ENCODE data around the gene BTN3A1. TPM values are rescaled to one million over a fixed set of nuclear protein-coding genes. Genes with fewer than 3 reads are reported as not detected.
"Not testable (repeated sequence)": the region's sequence is repeated elsewhere in the genome, so short reads cannot be mapped to it uniquely, and the experiment has no call there.

BTN3A1 gene
- total RNA-seq, 1 donor from 2014 or later = 13.9 TPM

DNA sequence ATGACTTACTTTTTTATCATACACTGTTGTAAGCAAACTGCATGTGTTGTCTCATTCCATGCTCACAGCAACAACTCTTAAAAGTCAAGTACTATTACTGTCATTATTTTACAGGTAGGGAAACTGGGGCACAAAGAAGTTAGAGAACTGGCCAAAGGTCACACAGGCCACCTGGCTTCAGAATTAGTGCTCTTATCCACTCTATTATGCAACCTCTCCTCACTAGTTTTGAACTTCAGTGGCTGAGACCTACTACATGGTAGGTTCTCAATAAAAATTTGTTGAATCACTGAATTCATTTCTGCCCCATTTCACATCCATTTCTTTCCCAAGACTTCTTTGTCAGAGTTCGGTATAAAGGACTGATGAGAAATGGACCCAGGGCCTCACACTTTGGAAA lies 35.9 kb downstream of the BTN3A1 start:
- no peak for DNase-seq (ENCODE audit: extremely low read depth, low read depth, low spot score)

DNA sequence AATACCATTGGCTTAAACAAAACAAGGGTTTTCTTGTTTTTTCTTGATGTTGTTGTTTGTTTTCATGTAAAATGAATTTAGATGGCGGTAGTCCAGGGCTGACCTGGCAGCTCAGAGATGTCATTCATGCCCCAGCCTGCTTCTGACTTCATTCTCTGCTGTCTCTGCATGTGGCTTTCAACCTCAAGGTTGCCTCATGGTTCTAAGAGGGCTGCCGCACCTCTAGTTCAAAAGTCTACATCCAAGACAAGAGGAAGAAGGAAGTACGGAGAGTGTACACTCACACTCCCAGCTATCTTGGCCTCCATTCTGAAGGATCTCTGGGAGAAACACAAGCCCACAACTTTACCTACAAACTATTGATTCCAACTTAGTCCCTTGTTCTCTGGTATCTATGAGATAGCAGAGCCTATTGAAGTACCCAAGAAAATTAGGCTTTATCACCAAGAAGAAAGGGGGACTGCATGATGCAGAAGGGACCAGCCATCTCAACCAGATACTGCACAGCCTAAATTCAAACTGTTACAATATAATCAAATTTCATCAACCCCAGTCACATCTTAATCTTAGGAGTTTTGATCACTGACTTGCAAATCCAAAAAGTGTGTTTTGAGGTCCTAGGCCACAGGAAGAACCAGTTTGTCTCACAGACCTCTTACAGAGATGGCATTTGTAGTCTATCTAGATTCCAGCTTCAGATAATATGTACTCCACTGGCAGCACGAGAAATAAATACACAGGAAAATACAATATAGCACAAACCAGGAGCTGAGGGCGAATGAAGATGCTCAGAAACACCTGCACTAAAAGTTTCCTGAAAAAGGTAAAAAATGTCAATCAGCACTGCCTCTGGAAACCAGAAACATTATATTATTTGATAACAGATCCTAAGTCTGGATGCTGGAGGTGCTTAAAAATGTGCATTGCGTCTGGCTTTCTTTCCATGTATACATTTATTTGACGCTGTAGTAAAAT lies 37.4 kb downstream of the BTN3A1 start:
- DNase-seq (ENCODE audit: extremely low read depth, low read depth, low spot score) = no peak

DNA sequence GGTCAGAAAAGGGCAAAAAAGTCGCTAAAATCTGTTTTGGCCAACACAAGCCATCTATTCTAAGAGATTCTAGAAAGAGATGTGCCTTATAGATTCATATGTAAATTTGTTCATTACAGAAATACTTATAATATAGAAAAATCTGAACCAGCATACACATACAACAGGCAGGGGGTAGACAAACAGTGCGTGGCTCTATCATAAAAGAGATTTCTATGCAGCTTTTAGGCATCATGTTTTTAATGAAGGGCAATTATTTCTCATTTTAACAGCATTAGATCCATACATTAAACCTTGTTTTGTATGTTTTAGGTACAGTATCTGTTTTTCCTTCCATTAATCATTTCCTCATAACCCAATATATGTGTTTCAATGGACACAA lies 38.9 kb downstream of the BTN3A1 start:
- DNase-seq (ENCODE audit: extremely low read depth, low read depth, low spot score) = no peak

- DNase-seq (ENCODE audit: extremely low read depth, low read depth, low spot score) = no peak
Observed at GRCh38 chr6:26441977-26442376, 39.9 kb downstream of the BTN3A1 start.

DNA sequence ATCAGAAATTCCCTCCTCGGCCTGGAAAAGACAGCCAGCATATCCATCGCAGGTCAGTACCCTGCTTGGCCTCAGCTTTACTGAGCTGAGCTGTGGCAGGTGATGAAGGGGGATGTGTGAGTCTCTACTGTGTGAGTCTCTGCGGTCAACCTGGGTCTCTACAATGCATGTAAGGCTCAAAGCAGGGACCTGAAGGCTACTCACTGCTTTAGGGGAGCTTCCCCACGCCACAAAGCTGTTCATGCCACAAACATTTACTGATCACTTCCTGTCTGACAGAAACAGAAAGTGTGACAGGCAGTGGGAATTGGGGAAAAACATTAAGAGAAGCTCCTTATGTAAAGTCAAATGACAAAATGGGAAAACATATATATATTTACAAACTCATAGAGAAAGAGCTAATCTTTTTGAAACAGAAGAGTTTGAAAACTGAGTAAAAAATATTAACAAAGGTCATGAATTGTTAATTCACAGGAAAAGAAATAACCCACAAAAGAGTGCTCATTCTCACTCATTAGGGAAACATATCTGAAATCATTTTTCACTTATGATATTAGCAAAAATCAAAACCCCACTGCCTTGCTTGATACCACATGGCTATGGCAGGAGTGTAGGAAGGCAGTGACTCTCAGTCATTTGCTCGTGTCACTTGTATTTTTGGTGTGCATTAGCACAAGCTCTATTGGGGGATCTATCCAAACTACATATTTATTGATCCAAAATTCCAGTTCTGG lies 44.0 kb downstream of the BTN3A1 start:
- no peak for DNase-seq (ENCODE audit: extremely low read depth, low read depth, low spot score)

GRCh38 chr6:26447257-26447656 lies 45.2 kb downstream of the BTN3A1 start:
- DNase-seq (ENCODE audit: extremely low read depth, low read depth, low spot score) = no peak

DNA sequence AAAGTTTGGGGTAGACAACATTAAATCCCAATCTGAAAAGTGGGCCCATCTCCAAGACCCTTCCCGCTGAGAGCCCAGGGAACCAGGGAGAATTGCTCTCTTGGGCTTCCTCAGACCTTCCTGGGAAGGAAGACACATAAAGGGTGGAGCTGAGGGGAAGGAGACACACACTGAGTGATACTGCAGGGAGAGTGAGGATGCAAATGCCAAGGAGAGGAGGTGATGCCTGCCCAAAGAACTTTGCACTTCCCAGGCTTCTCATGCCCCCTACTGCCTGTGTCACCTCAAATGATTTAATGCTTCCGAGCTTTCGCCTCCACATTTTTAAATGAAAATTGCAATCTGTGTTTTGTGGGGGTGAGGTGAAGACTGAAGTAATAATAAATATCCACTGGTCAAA lies 48.2 kb downstream of the BTN3A1 start:
- DNase-seq (ENCODE audit: extremely low read depth, low read depth, low spot score) = no peak

DNA sequence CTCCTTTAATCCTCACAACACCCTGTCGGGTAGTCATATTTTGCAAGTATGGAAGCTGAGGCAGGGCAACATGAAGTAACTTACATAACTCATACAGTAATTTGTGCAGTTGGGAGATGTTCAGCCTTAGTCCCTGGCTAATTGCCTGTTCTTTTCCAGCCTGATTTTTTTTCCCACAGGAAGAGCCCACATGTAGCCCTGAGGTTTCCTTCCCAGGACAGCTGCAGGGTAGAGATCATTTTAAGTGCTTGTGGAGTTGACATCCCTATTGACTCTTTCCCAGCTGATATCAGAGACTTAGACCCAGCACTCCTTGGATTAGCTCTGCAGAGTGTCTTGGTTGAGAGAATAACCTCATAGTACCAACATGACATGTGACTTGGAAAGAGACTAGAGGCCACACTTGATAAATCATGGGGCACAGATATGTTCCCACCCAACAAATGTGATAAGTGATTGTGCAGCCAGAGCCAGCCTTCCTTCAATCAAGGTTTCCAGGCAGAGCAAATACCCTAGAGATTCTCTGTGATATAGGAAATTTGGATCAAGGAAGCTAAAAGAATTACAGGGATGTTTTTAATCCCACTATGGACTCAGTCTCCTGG lies 50.7 kb downstream of the BTN3A1 start:
- DNase-seq (ENCODE audit: extremely low read depth, low read depth, low spot score) = no peak

DNA sequence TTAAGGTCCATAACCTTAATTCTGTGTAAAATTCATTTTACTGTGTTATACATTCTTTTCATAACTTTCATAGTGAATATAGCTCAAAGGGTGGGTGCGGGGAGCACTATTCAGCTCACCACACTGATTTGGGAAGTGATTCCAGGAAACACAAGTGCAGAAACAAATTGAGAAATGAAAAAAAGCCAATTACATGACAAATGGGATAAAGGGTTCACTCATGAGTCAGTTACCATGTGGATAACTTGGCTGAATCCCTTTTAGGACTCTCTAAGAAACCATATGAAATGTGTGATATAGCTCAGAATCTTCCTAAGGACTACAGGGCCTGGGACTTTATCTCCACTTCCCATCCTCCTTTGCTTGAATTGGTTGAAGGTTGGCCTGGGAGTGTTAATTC lies 52.6 kb downstream of the BTN3A1 start:
- DNase-seq (ENCODE audit: extremely low read depth, low read depth, low spot score) = no peak

DNA sequence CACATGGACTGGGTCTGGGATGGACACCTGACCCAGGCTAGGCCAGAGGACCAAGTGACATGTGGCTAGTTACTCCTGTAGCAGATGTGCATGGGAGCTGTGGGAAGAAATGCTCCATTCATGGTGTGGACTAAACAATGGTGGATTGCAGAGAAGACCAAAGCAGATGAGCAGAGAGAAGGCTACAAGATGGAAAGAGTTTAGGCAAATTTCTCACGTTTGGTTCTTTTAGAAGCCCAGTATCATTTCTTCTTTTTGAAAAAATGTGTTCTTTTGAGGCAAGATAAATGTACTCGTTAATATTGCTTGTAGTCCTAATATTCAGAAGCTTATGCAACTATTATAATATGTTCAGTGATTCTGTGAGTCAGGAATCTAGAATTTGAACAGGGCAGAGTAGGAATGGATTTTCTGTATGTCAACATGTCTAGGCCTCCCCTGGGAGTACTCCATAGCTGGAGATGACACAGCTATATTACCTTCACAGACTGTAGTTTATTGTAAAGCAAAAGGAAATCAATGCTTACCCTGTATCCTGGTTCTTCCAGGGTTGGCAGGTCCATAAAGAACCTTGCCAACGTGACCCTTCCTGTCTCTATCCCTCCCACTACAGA lies 53.4 kb downstream of the BTN3A1 start:
- DNase-seq (ENCODE audit: extremely low read depth, low read depth, low spot score) = no peak

- DNase-seq (ENCODE audit: extremely low read depth, low read depth, low spot score) = no peak
Observed at GRCh38 chr6:26457264-26457805, 55.3 kb downstream of the BTN3A1 start.

- DNase-seq (ENCODE audit: extremely low read depth, low read depth, low spot score) = peak; percentile 92
Observed at GRCh38 chr6:26457806-26458688, 56.0 kb downstream of the BTN3A1 start, which contains the start of gene BTN2A1. Gene BTN2A1 (plus strand): TSS chr6:26457955. CDS start chr6:26458637, 682 bp downstream.

GRCh38 chr6:26459023-26459810 lies 57.1 kb downstream of the BTN3A1 start:
- no peak for DNase-seq (ENCODE audit: extremely low read depth, low read depth, low spot score)

DNA sequence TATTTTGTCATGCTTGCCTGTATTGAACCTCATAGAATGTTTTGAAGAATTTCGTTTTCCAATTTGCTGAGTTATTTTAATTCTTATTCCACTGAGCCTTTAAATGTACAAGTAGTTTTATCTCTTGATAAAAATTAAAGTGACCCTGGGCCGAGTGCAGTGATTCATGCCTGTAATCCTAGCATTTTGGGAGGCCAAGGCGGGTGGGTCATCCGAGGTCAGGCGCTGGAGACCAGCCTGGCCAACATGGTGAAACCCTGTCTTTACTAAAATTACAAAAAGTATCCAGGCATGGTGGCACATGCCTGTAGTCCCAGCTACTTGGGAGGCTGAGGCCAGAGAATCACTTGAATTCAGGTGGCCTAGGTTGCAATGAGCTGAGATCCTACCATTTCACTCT lies 59.3 kb downstream of the BTN3A1 start:
- not testable (repeated sequence) for DNase-seq (ENCODE audit: extremely low read depth, low read depth, low spot score)

DNA sequence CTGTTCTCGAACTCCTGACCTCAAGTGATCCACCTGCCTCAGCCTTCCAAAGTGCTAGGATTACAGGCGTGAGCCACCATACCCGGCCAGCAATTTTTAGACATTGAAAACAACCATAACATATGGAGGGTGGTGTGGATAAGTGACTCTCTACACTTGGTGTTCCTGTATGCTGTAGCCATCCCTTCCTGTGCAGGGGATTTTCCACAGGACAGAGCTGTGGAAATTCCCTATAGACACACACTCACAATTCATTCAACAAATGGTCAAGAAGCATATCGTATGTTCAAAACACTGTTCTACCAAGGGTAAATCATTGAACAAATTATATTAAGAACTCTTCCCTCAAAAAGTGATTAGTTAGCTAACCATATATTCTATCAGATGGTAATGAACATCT lies 61.9 kb downstream of the BTN3A1 start:
- no peak for DNase-seq (ENCODE audit: extremely low read depth, low read depth, low spot score)

GRCh38 chr6:26464416-26465131 lies 62.5 kb downstream of the BTN3A1 start:
- no peak for DNase-seq (ENCODE audit: extremely low read depth, low read depth, low spot score)
